ENCODE data around the gene TMEM204. TPM values are rescaled to one million over a fixed set of nuclear protein-coding genes. Genes with fewer than 3 reads are reported as not detected.

The TMEM204 gene
- total RNA-seq, 2 donors from 2014 or later = 2.9 to 5.0 TPM

DNA sequence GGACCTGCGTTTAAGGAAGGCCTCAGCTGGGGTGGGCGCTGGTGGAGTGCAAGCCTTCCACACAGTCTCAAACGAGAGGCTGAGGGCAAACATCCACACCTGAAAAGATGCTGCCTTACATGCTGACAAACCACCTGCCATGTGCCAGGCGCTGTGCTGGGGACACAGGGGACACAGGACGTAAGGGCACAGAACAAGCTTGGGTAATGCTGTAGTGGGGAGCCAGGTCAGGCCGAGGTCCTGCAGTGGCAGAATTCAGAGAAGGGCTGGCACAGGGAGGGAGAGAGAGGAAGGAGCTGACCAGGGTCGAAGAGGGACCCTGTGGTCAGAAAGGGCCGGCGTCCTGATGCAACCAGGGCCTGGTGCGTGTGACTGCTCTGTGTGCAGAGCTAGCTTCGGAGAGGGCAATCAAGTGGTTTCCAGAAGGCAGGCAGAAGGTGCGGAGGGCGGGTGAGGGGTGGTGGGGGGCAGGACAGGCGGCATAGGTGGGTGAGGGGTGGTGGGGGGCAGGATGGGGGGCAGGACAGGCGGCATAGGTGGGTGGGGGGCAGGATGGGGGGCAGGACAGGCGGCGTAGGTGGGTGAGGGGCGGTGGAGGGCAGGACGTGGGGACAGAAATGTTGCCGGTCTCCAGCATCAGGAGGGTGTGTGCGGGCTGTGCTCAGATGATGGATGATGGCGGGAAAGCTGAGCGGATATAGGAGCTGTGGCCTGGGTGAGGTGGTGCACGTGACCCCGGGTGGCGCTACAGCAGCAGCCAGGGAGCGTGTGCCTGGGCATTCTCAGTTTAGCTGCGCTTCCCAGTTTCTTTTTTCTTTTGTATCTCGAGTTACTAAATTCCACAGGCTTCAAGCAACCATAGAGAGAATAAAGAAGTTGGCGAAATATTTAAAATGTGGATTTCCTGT is 21.6 kb upstream of the TMEM204 start:
- Histone ChIP-seq H3K27me3 (no peaks in the 10 kb centered on the region), H3K4me3 (no peak overlapping the region), H3K9ac (ENCODE audit: low read depth in 2 of 2, low read length in 2 of 2) (no peak overlapping the region), H3K27ac (no peak overlapping the region), H3K4me1 (no peaks in the 10 kb centered on the region), H3K36me3 (no peaks in the 10 kb centered on the region), H3K9me3 (no peaks in the 10 kb centered on the region)
- intact Hi-C loops (cut with DNase I) = no loop called here
- TF ChIP-seq CTCF (IDR thresholded peaks at IDR 0.05) = no peak
- no peak for DNase-seq

DNA sequence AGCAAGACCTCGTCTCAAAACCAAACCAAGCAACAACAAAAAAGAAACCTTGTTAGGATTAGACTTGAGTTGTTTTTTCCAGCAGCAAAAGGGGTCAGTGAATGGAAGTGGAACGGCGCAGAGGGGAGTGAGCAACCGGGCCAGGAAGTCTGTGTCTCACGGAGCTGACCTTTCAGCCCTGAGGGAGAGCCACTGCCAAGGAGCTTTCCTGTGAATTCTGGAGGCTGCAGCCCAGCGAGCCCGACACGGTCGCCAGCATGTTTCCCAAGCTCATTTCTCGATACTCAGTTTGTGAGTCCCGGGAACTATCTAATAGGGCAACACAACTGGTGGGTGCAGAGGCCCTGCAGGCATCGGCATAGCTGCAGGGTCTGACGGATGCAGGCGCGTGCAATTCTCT is 20.7 kb upstream of the TMEM204 start:
- Histone ChIP-seq H3K4me1 (no peaks in the 10 kb centered on the region), H3K4me3 (no peak overlapping the region), H3K9ac (ENCODE audit: low read depth in 2 of 2, low read length in 2 of 2) (no peak overlapping the region), H3K36me3 (no peaks in the 10 kb centered on the region), H3K27me3 (no peaks in the 10 kb centered on the region), H3K9me3 (no peaks in the 10 kb centered on the region), H3K27ac (no peak overlapping the region)
- no peak for DNase-seq
- TF ChIP-seq CTCF (IDR thresholded peaks at IDR 0.05) = no peak
- intact Hi-C loops (cut with DNase I) = no loop called here

GRCh38 chr16:1514507-1514906 is 19.0 kb upstream of the TMEM204 start:
- Histone ChIP-seq H3K27ac (no peak overlapping the region), H3K4me3 (no peak overlapping the region), H3K9me3 (no peaks in the 10 kb centered on the region), H3K4me1 (no peaks in the 10 kb centered on the region), H3K9ac (ENCODE audit: low read depth in 2 of 2, low read length in 2 of 2) (no peak overlapping the region), H3K36me3 (no peaks in the 10 kb centered on the region), H3K27me3 (no peaks in the 10 kb centered on the region)
- intact Hi-C loops (cut with DNase I) = no loop called here
- TF ChIP-seq CTCF (IDR thresholded peaks at IDR 0.05) = no peak
- no peak for DNase-seq

- H3K4me3 ChIP-seq = no peak overlapping the region
- no peaks in the 10 kb centered on the region for H3K36me3 ChIP-seq
- TF ChIP-seq CTCF (IDR thresholded peaks at IDR 0.05) = no peak
- no peak overlapping the region for H3K27ac ChIP-seq
- intact Hi-C loops (cut with DNase I) = no loop called here
- no peaks in the 10 kb centered on the region for H3K9me3 ChIP-seq
- no peak for DNase-seq
- no peaks in the 10 kb centered on the region for H3K4me1 ChIP-seq
- no peak overlapping the region for H3K9ac ChIP-seq (ENCODE audit: low read depth in 2 of 2, low read length in 2 of 2)
- H3K27me3 ChIP-seq = no peaks in the 10 kb centered on the region
Observed at GRCh38 chr16:1518626-1519135, 14.8 kb upstream of the TMEM204 start.

GRCh38 chr16:1519831-1520230 is 13.6 kb upstream of the TMEM204 start:
- no peak for DNase-seq
- TF ChIP-seq CTCF (IDR thresholded peaks at IDR 0.05) = no peak

More at GRCh38 chr16:1519831-1520230, 13.6 kb upstream of the TMEM204 start:
- intact Hi-C loops (cut with DNase I) = no loop called here
- H3K9me3 ChIP-seq = no peaks in the 10 kb centered on the region
- no peaks in the 10 kb centered on the region for H3K4me1 ChIP-seq
- H3K4me3 ChIP-seq = no peak overlapping the region
- no peaks in the 10 kb centered on the region for H3K36me3 ChIP-seq
- no peak overlapping the region for H3K27ac ChIP-seq
- H3K9ac ChIP-seq (ENCODE audit: low read depth in 2 of 2, low read length in 2 of 2) = no peak overlapping the region
- H3K27me3 ChIP-seq = no peaks in the 10 kb centered on the region
